Thoracic aorta (tissue), 2 donors: Measurements from ENCODE around the gene TMEM52. TPM values are rescaled to one million over a fixed set of nuclear protein-coding genes. Genes with fewer than 3 reads are reported as not detected.
"Not testable (repeated sequence)": the region's sequence is repeated elsewhere in the genome, so short reads cannot be mapped to it uniquely, and the experiment has no call there.

ENCODE experiments used
- ATAC-seq: fragments of 150-250 bp; one replicate; pipeline ENCODE4 v1.8.0; 2017; ENCODE audit warnings: low read depth; ENCODE audit not compliant: insufficient number of reproducible peaks, low FRiP score
- DNase-seq: peaks from one replicate; pipeline ENCODE4 v3.0.0-alpha.2; 2020; ENCODE audit warnings: low spot score
- H3K27ac ChIP-seq, 2 donors: fragments of 200-600 bp; sonication (generic); 1 replicate in 1 of 2; 2 replicates in 1 of 2; pipeline ENCODE4 v1.5.1; 2016; ENCODE audit warnings: mild to moderate bottlenecking in 2 of 2, moderate library complexity in 2 of 2
- H3K27me3 ChIP-seq: fragments of 200-600 bp; sonication (generic); replicated peaks from 2 replicates; pipeline ENCODE4 v1.6.0; 2016; ENCODE audit warnings: mild to moderate bottlenecking; ENCODE audit not compliant: insufficient read depth
- H3K36me3 ChIP-seq: fragments of 200-600 bp; sonication (generic); one replicate; pipeline ENCODE4 v1.5.1; 2016
- H3K4me1 ChIP-seq, 2 donors: fragments of 200-600 bp; sonication (generic); 1 replicate in 1 of 2; 2 replicates in 1 of 2; pipeline versions ENCODE4 v1.5.1 to v1.6.0; 2016; ENCODE audit warnings: low read depth in 2 of 2, mild to moderate bottlenecking in 1 of 2; ENCODE audit not compliant: control insufficient read depth in 1 of 2
- H3K4me3 ChIP-seq: fragments of 200-600 bp; sonication (generic); 2 replicates; pipeline ENCODE4 v1.5.1; 2016; ENCODE audit warnings: mild to moderate bottlenecking
- H3K9me3 ChIP-seq: fragments of 200-600 bp; sonication (generic); 2 replicates; pipeline ENCODE4 v1.5.1; 2016
- CTCF ChIP-seq: fragments of 200-600 bp; sonication (generic); IDR thresholded peaks from one replicate; pipeline ENCODE4 v1.5.1; 2019; ENCODE audit warnings: antibody characterized with exemption
- total RNA-seq, 2 donors: library from RNA; depleted of rRNA; stranded (reverse); fragments of >200 nt; gene quantifications; one replicate each; pipeline versions ENCODE4 v1.1.0 to v1.2.3, GENCODE V29; 2016

Gene TMEM52
- total RNA-seq, 2 donors from 2014 or later = not detected

- ATAC-seq (no peak), DNase-seq (no peak)
- peak overlapping the region; percentile 67 to 79 for H3K27ac ChIP-seq
- H3K4me3 ChIP-seq = peak overlapping the region; percentile 97
- no peaks in the 10 kb centered on the region for H3K27me3 ChIP-seq
- H3K36me3 ChIP-seq = no peaks in the 10 kb centered on the region
- TF ChIP-seq CTCF = no peak
- H3K4me1 ChIP-seq = peaks cover 34 to 70% of the 10 kb centered on the region in 2 donors
- no peaks in the 10 kb centered on the region for H3K9me3 ChIP-seq
Observed at GRCh38 chr1:1889847-1890505, 29.1 kb downstream of the TMEM52 start.

GRCh38 chr1:1889090-1889750, 29.9 kb downstream of the TMEM52 start:
- Histone ChIP-seq H3K4me3 (peak overlapping the region; percentile 97), H3K27me3 (no peaks in the 10 kb centered on the region), H3K9me3 (no peaks in the 10 kb centered on the region), H3K36me3 (no peaks in the 10 kb centered on the region), H3K27ac (peak overlapping the region; percentile 67 to 79), H3K4me1 (peaks cover 29 to 65% of the 10 kb centered on the region in 2 donors)
- TF ChIP-seq CTCF = no peak
- DNase-seq (no peak), ATAC-seq (no peak)

GRCh38 chr1:1883890-1884289, 35.2 kb downstream of the TMEM52 start:
- H3K4me3 ChIP-seq, ATAC-seq, H3K27me3 ChIP-seq, H3K9me3 ChIP-seq, H3K36me3 ChIP-seq, DNase-seq: not testable (repeated sequence)
- peaks cover 52 to 83% of the 10 kb centered on the region in 2 donors for H3K4me1 ChIP-seq
- H3K27ac ChIP-seq = peak overlapping the region; percentile 19 to 58

- no peaks in the 10 kb centered on the region for H3K27me3 ChIP-seq
- H3K4me1 ChIP-seq = peaks cover 46 to 83% of the 10 kb centered on the region in 2 donors
- H3K36me3 ChIP-seq = no peaks in the 10 kb centered on the region
- peak overlapping the region; percentile 12 for H3K4me3 ChIP-seq
- H3K9me3 ChIP-seq = no peaks in the 10 kb centered on the region
- DNase-seq (no peak), ATAC-seq (no peak)
- no peak for TF ChIP-seq CTCF
- H3K27ac ChIP-seq = peak overlapping the region; percentile 19 to 58
Observed at GRCh38 chr1:1883092-1883873, 35.8 kb downstream of the TMEM52 start.

GRCh38 chr1:1881727-1882126, 37.4 kb downstream of the TMEM52 start:
- no peak for DNase-seq
- Histone ChIP-seq H3K36me3 (no peaks in the 10 kb centered on the region), H3K9me3 (no peaks in the 10 kb centered on the region), H3K27me3 (no peaks in the 10 kb centered on the region), H3K4me1 (peaks cover 41 to 79% of the 10 kb centered on the region in 2 donors), H3K4me3 (no peak overlapping the region), H3K27ac (no peak overlapping the region)
- no peak for TF ChIP-seq CTCF
- no peak for ATAC-seq
